Hepatocyte (in vitro differentiated cells): Measurements from ENCODE around the gene GTF2E1. TPM values are rescaled to one million over a fixed set of nuclear protein-coding genes. Genes with fewer than 3 reads are reported as not detected.
"Not testable (repeated sequence)": the region's sequence is repeated elsewhere in the genome, so short reads cannot be mapped to it uniquely, and the experiment has no call there.

Source experiments
- DNase-seq: peaks from one replicate; pipeline ENCODE4 v3.0.0-alpha.2; 2016; ENCODE audit warnings: low spot score
- H2AFZ ChIP-seq: fragments of 200-600 bp; sonication (generic); 2 replicates; pipeline ENCODE4 v1.6.0; 2016; ENCODE audit warnings: antibody characterized with exemption, mild to moderate bottlenecking
- H3K27ac ChIP-seq: fragments of 200-600 bp; sonication (generic); 2 replicates; pipeline ENCODE4 v1.5.1; 2016; ENCODE audit warnings: mild to moderate bottlenecking
- H3K27me3 ChIP-seq: fragments of 200-600 bp; sonication (generic); 2 replicates; pipeline ENCODE4 v1.6.1; 2016
- H3K36me3 ChIP-seq: fragments of 200-600 bp; sonication (generic); replicated peaks from 2 replicates; pipeline ENCODE4 v1.5.1; 2016; ENCODE audit warnings: low read depth; ENCODE audit not compliant: insufficient read depth
- H3K4me1 ChIP-seq: fragments of 200-600 bp; sonication (generic); 2 replicates; pipeline ENCODE4 v1.5.1; 2016; ENCODE audit warnings: mild to moderate bottlenecking, moderate library complexity; ENCODE audit not compliant: insufficient read depth
- H3K4me2 ChIP-seq: fragments of 200-600 bp; sonication (generic); 2 replicates; pipeline ENCODE4 v1.6.0; 2016
- H3K4me3 ChIP-seq: fragments of 200-600 bp; sonication (generic); 2 replicates; pipeline ENCODE4 v1.5.1; 2016; ENCODE audit warnings: mild to moderate bottlenecking
- H3K79me2 ChIP-seq: fragments of 200-600 bp; sonication (generic); 2 replicates; pipeline ENCODE4 v1.6.0; 2017; ENCODE audit warnings: mild to moderate bottlenecking
- H3K9me2 ChIP-seq: fragments of 200-600 bp; sonication (generic); replicated peaks from 2 replicates; pipeline ENCODE4 v1.6.0; 2017; ENCODE audit warnings: mild to moderate bottlenecking; ENCODE audit not compliant: insufficient read depth
- H3K9me3 ChIP-seq: fragments of 200-600 bp; sonication (generic); 2 replicates; pipeline ENCODE4 v1.5.1; 2016; ENCODE audit warnings: low read depth, mild to moderate bottlenecking
- H4K20me1 ChIP-seq: fragments of 200-600 bp; sonication (generic); 2 replicates; pipeline ENCODE4 v1.6.0; 2016; ENCODE audit warnings: mild to moderate bottlenecking; ENCODE audit not compliant: insufficient read depth, poor library complexity, severe bottlenecking
- CTCF ChIP-seq: fragments of 200-600 bp; sonication (generic); IDR thresholded peaks from 2 replicates; pipeline ENCODE4 v1.5.1; 2016; ENCODE audit warnings: antibody characterized with exemption, mild to moderate bottlenecking; ENCODE audit not compliant: poor library complexity
- EZH2 ChIP-seq: fragments of 200-600 bp; sonication (generic); IDR thresholded peaks from 2 replicates; pipeline ENCODE4 v1.6.1; 2016; ENCODE audit warnings: antibody characterized with exemption, mild to moderate bottlenecking, borderline replicate concordance
- EZH2phosphoT487 ChIP-seq: fragments of 200-600 bp; sonication (generic); IDR thresholded peaks from one replicate; pipeline ENCODE4 v1.6.1; 2018; ENCODE audit warnings: antibody characterized with exemption, mild to moderate bottlenecking, low read depth, moderate library complexity; ENCODE audit not compliant: unreplicated experiment, severe bottlenecking
- WGBS: methylation state at CpG from one replicate; pipeline ENCODE4 v1.1.6; 2016; ENCODE audit warnings: low lambda C conversion rate; ENCODE audit errors: missing lambda C conversion rate; 5-methylcytosine and 5-hydroxymethylcytosine counted together
- polyA plus RNA-seq: library from polyadenylated mRNA; unstranded; fragments of >200 nt; fragmentation: Nextera tagmentation; extraction: Ambion mirVana; gene quantifications from 2 replicates; pipeline ENCODE4 v1.2.1, GENCODE V29; 2016
- total RNA-seq: library from RNA; depleted of rRNA; stranded (reverse); fragments of >200 nt; gene quantifications from 2 replicates; pipeline ENCODE4 v1.2.3, GENCODE V29; 2014

Gene GTF2E1
- total and polyA plus RNA-seq, 2 experiments from 2014 or later, result 7.5 to 9.2 TPM

DNA sequence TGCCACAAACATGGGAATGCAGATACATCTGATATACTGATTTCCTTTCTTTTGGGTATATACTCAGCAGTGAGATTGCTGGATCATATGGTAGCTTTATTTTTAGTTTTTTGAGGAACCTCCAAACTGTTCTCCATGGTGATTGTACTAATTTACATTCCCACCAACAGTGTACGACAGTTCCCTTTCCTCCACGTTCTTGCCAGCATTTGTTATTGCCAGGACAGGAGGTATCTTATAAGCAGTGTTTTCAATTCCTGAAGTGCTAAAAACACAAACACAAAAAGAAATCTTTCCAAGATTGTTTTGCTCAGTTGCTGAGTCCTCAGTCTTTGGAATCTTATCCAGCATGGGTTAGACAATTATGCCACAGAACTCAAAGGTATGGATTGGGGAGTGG, 13.5 kb downstream of the GTF2E1 start:
- Histone ChIP-seq H3K9me3 (no peaks in the 10 kb centered on the region), H3K36me3 (no peaks in the 10 kb centered on the region), H3K27me3 (no peaks in the 10 kb centered on the region), H3K4me2 (no peak overlapping the region), H3K4me1 (no peaks in the 10 kb centered on the region), H3K4me3 (no peak overlapping the region), H3K9me2 (no peaks in the 10 kb centered on the region), H3K79me2 (peaks cover 62% of the 10 kb centered on the region), H4K20me1 (no peaks in the 10 kb centered on the region), H3K27ac (no peak overlapping the region), H2AFZ (no peak overlapping the region)
- no peak for TF ChIP-seq CTCF
- TF ChIP-seq EZH2, result no peak
- no peak for TF ChIP-seq EZH2phosphoT487
- no peak for DNase-seq
- WGBS, result 95% methylated on average over 2 of the region's 2 CpGs

DNA sequence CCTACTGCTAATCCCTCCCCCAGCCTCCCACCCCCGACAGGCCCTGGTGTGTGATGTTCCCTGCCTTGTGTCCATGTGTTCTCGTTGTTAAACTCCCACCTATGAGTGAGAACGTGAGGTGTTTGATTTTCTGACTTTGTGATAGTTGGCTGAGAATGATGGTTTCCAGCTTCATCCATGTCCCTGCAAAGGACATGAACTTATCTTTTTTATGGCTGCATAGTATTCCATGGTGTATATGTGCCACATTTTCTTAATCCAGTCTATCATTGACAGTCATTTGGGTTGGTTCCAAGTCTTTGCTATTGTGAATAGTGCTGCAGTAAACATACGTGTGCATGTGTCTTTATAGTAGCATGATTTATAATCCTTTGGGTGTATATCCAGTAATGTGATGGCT, 16.0 kb downstream of the GTF2E1 start:
- H3K36me3 ChIP-seq, H3K27me3 ChIP-seq, H3K9me3 ChIP-seq, H2AFZ ChIP-seq, H4K20me1 ChIP-seq, H3K27ac ChIP-seq, H3K4me2 ChIP-seq, H3K4me1 ChIP-seq, DNase-seq, H3K4me3 ChIP-seq, H3K9me2 ChIP-seq: not testable (repeated sequence)
- H3K79me2 ChIP-seq, result peaks cover 58% of the 10 kb centered on the region
- WGBS, result 72% methylated on average over 4 of the region's 4 CpGs

DNA sequence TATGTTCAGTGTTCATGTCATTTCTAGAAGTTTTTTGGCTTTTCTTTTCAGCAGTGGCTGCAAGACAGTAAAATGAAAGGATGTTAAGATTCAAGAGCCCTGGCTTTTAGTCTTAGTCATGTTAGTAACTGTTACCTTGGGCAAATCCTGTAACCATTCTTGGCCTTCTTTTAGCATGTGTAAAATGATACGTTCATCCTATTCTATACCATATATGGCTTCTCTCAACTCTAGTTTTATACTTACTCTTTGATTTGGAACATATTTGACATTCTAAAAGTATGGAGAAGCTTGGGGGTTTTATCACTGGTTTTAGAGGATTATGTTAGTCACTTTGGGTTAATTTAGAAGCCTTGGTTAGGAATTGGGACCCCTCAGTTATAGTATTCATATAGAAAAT, 20.1 kb downstream of the GTF2E1 start:
- H3K9me2 ChIP-seq, result no peaks in the 10 kb centered on the region
- no peak for TF ChIP-seq EZH2
- TF ChIP-seq EZH2phosphoT487, result no peak
- TF ChIP-seq CTCF, result no peak

DNA sequence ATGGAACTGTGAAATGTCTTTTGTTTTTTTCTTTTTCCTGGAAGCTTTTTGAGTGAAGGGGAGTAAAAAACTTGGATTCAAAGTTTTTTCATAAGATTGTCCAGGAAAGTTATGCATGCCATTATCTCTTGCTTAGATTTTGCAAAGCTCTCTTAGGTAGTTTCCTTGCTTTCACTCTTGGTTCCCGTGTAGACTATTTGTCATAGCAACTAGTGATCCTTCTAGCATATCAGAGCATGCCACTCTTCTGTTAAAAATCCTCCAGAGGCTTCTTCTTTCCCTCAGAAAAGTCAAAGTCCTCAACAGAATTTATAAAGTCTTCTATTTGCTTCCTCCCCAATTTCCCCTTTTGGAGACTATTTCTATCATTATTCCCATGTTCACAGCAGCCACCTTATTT, 21.1 kb downstream of the GTF2E1 start:
- H3K4me1 ChIP-seq, result peaks cover 22% of the 10 kb centered on the region
- no peaks in the 10 kb centered on the region for H3K9me2 ChIP-seq
- no peak overlapping the region for H3K4me3 ChIP-seq
- 59% methylated on average over 1 of the region's 1 CpG for WGBS
- no peak overlapping the region for H3K4me2 ChIP-seq
- no peak for TF ChIP-seq CTCF
- no peak for TF ChIP-seq EZH2phosphoT487
- TF ChIP-seq EZH2, result no peak
- DNase-seq, result no peak
- no peaks in the 10 kb centered on the region for H3K36me3 ChIP-seq
- H3K9me3 ChIP-seq, result no peaks in the 10 kb centered on the region
- H3K79me2 ChIP-seq, result peaks cover 50% of the 10 kb centered on the region
- H2AFZ ChIP-seq, result no peak overlapping the region
- no peak overlapping the region for H3K27ac ChIP-seq
- no peaks in the 10 kb centered on the region for H3K27me3 ChIP-seq
- H4K20me1 ChIP-seq, result no peaks in the 10 kb centered on the region

More for the DNA sequence above, 20.1 kb downstream of the GTF2E1 start:
- Histone ChIP-seq H3K4me3 (no peak overlapping the region), H3K9me3 (no peaks in the 10 kb centered on the region), H4K20me1 (no peaks in the 10 kb centered on the region), H3K4me2 (no peak overlapping the region), H3K36me3 (no peaks in the 10 kb centered on the region), H3K79me2 (peaks cover 55% of the 10 kb centered on the region), H3K27ac (no peak overlapping the region), H3K27me3 (no peaks in the 10 kb centered on the region), H2AFZ (no peak overlapping the region), H3K4me1 (peaks cover 21% of the 10 kb centered on the region)
- WGBS, result 71% methylated on average over 1 of the region's 1 CpG
- DNase-seq, result no peak
